GM18873 (cell line): ENCODE data around the gene SLC1A7.

ENCODE experiments used
- ATAC-seq: cut with Tn5 transposase; IDR thresholded peaks from one replicate; pipeline ENCODE4 v1.9.1; 2021; ENCODE audit warnings: mild to moderate bottlenecking, moderate library complexity, moderate number of reproducible peaks; ENCODE audit not compliant: unreplicated experiment, low FRiP score

The SLC1A7 gene

DNA sequence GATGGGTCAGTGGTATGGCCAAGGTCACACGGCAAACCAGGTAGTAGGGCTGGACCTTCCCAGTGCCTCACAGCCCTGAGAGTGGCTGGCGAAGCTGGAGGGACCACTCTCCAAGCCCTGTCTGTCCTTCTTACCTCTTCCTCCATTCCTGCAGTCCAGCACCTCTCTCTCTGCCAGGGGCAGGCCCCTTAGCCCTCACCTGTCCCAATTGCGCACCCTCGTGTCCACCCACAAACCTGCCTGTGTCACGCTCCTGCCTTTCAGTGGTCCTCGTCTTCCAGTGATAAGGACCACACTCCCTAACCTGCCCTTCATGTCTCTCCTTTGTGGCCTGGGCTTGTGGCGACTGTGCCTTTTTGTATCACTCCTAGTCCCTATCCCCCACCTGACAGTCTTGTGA lies 77.0 kb downstream of the SLC1A7 start:
- no peak for ATAC-seq

DNA sequence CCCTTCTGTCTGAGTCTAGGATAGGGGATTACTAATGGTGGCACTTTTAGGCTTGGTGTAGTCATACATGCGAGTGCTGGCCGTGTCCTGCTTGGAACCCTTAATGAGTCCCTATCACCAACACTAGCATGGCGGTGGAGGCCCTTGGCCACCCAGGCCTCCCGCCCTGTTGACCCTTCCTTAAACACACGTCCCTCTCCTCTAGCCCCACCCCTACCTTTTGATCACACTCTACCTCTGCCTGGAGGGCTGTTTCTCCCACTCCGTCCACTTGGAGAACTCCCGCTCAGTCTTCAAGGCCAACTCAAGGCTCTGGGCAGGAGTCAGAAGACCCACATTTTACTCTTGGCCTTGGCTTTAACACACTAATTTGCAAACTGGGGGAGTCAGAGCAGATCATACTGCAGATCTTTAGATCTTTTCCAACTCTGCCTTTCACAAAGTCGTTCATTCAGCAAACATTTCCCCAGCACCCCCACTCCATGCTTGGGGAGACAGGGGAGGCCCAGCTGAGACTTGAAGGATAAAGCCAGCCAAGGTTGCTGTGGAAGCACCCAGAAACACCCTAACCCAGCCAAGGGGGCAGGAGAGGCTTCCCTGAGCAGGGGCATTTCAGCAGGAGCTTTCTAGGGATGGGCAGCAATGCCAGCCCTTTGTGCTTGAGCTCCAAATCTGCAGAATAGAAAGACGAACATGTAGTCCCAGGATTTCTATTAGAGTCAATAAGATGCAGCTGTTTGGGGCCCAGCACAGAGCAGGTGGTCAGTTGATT lies 78.5 kb downstream of the SLC1A7 start:
- no peak for ATAC-seq

DNA sequence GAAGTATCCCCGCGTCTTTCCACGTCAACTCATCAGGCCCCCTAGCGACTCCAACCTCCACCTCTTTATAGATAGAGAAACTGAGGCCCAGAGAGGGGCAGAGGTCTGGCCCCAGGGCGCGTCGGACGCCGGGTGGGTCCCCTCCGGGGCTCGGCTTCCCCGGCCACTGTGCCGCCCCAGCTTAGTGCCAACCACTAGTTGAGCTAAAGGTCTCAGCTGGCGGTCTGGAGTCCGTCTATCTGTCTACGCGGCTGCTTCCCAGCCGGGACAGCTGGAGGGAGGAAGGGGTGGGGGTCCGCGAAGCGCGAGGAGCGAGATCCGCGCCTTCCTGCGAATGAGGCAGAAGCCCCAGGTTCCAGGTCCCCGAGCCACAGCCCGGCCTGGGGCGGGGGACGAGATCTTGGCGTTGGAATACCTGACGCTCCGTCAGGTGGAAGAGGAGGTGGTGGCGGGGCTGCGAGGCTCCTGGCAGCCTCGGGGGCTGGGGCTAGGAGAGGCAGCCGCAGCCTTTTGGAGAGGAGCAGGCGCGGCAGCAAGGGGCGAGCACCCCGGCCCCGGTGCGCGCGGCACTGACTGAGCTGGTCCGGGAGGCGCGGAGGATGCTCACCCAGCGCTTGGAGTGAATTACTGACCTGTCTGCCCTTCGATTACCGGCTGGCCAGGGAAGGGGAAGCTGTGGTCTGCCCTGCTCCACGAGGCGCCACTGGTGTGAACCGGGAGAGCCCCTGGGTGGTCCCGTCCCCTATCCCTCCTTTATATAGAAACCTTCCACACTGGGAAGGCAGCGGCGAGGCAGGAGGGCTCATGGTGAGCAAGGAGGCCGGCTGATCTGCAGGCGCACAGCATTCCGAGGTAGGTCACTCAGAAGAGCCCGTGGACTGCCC lies 79.5 kb downstream of the SLC1A7 start:
- ATAC-seq = no peak

- no peak for ATAC-seq
Measured at GRCh38 chr1:53061859-53062707, 80.4 kb downstream of the SLC1A7 start, which contains the start of gene PODN. PODN (plus strand) TSS chr1:53062213; CDS start chr1:53069856, 7,643 bp downstream.

- ATAC-seq = no peak
Measured at GRCh38 chr1:53061123-53061858, 81.1 kb downstream of the SLC1A7 start.

GRCh38 chr1:53060579-53060978 lies 81.9 kb downstream of the SLC1A7 start:
- no peak for ATAC-seq

- ATAC-seq = no peak
Measured at GRCh38 chr1:53057127-53057526, 85.3 kb downstream of the SLC1A7 start.

DNA sequence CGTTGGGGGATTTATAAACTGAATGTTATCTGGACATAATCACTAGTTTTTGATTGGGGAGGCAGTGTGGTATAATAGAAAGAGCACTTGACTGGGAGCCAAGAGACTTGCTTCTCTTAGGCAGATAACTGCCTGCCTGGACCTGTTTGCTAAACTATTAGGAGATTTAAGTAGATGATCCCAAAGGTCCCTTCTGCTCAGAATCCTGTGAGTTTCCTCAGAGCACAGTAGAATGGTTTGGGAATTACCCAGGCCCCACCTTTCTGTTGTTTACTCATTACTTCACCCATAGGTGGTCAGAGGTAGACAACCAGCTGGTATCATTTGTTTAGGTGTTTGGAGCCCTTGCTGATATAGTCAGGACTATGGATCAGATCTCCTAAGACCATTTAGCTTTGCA lies 90.8 kb downstream of the SLC1A7 start:
- no peak for ATAC-seq

DNA sequence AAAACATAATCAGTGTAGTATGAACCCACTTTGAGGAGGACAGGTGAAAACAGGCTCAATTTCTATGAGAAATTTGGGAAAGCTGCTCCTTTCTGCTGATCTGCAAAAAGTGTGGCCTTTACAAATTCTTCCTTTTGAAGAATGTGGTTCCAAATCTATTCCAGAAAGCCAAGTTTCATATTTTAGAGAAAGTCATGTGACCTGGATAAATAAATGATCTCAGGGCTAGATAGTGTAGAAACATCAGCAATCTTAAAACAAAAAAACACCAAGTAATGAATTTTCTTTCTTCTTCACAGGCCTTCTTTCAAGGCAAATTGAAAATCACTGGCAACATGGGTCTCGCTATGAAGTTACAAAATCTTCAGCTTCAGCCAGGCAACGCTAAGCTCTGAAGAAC lies 92.1 kb downstream of the SLC1A7 start:
- ATAC-seq = no peak

- ATAC-seq = no peak
Measured at GRCh38 chr1:53049574-53049967, 92.9 kb downstream of the SLC1A7 start.

DNA sequence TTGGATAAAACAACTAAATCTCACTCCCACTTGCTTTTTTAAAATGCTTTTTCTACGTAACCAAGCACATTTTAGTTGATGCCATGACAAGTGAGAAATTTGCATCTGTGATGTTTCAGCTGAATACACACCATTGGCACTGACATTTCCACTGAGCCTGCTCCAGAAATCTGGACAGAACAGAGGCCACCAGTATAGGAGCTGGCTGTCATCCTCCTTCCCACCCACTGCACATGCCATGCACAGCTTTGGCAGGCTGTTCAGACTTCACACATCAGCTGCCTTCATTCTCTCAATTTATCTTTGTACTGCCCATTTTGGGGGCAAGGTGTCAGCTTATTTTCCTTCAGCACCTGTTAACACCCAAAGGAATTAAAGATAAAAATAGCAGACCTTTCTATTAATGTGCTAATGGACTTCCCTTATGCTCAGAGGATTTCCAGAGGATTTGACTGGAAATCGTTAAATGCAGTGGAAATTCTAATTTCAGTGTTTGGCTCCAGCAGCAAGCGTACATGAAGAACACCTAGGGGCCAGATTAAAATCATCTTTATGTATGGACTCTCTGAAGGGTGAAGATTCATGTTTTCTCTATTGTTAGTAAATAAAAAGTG lies 93.4 kb downstream of the SLC1A7 start:
- no peak for ATAC-seq

GRCh38 chr1:53047737-53048736 lies 94.4 kb downstream of the SLC1A7 start:
- no peak for ATAC-seq

GRCh38 chr1:53046930-53047329 lies 95.5 kb downstream of the SLC1A7 start:
- ATAC-seq = no peak

DNA sequence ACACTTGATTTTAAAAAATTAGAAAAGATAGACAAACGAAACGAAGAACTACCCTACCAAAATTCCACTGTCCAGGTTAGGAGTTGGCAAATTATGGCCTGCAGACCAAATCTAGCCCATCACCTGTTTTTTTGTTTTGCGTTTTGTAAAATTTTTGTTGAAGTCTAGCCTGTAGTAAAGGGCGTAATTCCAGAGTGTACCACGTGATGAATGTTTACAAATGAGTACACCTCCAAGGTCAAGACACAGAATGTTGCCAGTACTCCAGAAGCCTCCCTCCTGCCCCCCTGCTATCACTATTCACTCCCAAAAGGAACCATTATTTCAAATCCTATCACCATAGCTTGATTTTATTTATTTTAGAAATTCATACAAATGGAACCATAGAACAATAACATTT lies 97.5 kb downstream of the SLC1A7 start:
- no peak for ATAC-seq

GRCh38 chr1:53043271-53043670 lies 99.2 kb downstream of the SLC1A7 start:
- no peak for ATAC-seq

GRCh38 chr1:53038566-53038965 lies 103.9 kb downstream of the SLC1A7 start:
- no peak for ATAC-seq
